HG02970 (cell line): Measurements from ENCODE around the gene NCBP2L.

Experiments used
- ATAC-seq: cut with Tn5 transposase; IDR thresholded peaks from one replicate; pipeline ENCODE4 v1.9.1; 2021; ENCODE audit warnings: mild to moderate bottlenecking, moderate library complexity, moderate number of reproducible peaks; ENCODE audit not compliant: unreplicated experiment, low FRiP score

Gene NCBP2L

GRCh38 chrX:107750861-107751445 is 26.6 kb upstream of the NCBP2L start:
- no peak for ATAC-seq

DNA sequence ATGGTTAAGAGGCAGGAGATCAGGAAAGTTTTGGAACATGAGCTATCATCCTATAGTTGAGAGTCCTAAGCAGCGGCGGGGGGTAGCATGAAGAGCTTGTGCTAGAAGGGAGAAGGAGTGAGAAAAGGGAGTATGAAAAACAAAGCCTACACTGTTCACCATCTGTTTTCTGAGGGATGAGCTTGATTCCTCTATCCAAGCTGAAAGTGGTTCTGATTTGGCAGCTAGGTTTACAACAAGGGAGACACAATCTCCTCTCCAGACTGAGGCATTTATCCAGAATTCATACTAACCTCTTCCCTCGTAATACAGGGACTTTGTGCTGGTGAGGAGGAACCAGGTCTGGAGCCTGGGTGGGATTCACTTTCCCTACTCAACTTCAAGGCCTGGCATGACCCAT is 25.5 kb upstream of the NCBP2L start:
- ATAC-seq: no peak

DNA sequence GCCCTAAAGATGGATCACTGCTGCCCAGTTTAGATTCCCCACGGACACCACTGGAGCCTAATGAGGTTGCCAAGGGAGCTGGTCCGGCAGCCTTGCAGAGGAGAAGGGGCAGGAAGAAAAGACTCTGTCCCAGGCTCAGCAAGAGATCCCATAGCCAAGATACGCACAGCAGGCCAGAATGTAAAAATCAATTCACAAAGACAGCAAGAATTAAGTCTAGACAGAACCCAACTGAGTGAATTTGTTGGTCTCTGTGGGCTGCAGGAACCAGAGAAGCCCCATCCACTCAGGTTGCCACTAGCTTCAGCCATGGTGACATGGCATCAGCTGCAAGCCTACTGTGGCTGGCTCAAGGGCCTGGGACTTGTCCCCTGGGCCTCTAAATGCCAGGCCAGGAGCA is 24.8 kb upstream of the NCBP2L start:
- no peak for ATAC-seq

DNA sequence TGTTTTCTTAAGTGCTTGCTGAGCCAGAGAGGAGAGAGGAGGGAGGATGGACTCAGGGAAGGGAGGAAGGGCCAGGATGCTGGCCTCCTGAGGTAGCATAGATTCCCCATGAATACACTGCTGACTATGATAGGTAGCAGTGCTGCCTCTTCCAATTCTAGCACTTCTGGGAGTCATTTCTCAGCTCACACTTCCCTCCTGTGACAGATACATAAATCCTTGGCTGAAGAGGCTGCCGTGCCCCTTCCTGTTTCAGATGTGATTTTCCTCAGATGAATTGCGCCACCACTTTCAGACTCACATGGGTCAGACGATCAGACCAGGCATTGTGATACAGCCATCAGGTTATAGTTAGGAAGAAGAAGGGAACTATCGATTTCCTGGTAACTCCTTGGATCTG is 24.3 kb upstream of the NCBP2L start:
- no peak for ATAC-seq

DNA sequence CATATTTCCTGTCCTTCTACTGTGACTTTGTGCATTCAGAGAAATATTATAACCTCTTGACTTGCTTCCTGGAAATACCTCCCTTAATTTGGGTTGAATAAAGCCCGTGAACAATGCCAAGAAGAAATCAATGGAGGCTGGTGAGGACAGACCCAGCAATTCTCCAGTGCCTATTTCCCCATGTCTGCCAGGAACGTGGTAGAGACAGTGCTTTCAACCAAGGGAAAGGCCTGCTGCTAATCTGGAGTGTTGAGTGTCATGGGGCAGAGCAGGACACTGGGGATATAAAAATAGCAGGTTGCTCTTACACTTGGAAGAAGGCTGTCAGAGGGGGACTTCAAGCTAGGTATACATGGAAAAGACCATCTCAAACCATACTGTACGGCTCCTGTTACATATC is 21.8 kb upstream of the NCBP2L start:
- no peak for ATAC-seq

GRCh38 chrX:107758231-107758766 is 19.2 kb upstream of the NCBP2L start:
- no peak for ATAC-seq

- no peak for ATAC-seq
These were observed 17.0 kb upstream of the NCBP2L start for GRCh38 chrX:107760304-107761077.

DNA sequence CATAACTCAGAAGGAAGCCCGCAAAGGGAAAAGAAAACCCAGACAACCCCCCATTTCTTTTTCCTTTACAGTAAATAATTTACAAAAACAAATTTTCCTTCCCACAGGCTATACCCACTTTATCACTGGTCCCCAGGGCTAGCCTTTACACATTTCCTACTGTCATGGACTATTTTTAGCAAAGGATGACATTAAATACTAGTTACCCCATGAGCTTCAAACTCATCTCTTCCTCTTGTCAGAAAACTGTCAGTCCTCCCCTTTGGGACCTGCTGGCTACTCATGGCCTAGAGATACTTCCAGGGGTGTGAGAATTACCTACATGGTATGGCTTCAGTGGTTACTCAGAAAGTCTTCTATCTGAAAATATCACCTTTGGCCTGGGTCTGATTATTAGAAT is 13.9 kb upstream of the NCBP2L start:
- ATAC-seq: no peak

GRCh38 chrX:107764845-107765608 is 12.5 kb upstream of the NCBP2L start:
- ATAC-seq: no peak

DNA sequence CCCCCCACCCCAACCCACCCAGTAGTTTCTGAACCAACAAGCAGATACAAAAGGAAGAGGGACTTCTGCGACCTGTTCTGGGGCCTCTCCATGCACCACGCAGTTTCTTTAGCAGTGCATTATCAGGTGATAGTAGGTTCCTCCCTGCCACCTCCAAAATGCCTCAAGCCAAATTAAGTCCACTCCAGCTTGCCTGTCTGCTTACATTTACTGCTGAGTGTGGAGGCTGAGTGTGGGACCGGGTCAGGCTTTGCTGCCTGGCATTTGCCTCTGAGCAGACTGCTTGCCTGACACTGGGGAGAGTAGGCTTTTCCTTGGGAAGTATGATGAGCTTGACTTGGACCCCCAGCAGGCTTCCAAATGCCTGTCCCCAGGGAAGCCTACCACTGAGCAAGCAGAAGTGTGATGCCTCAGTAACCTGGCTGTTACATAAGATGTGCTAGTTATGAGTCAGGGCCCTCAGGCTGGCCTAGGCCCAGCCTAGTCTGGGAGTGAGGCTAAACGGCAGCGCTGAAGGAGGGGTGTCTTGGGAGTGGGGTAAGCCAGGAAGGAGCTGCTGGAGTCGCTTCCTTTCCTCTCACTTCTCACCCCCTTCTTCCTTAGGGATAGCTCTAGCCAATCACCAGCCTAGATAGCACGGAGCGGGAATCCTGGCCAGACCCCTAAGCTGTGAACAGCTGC is 10.9 kb upstream of the NCBP2L start:
- ATAC-seq: no peak

DNA sequence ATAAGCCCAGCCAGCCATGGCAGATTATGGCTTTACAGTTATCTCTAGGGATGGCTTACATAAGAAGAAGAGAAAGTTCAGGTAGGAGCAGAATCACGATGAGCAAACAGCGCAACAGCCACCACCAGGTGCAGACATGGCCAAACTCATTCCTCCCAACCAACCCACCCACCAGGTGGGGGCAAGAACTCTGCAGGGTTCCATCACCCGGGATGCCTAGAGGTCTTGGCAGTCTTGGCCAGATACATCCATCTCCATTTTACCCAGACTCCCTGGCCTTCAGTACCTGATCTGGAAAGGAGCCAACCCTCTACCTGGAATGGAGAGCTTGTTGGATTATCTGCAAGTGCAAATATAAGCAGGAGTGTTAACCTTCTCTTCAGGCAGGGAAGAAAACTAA is 9.5 kb upstream of the NCBP2L start:
- no peak for ATAC-seq

- no peak for ATAC-seq
These were observed 7.8 kb upstream of the NCBP2L start for GRCh38 chrX:107769581-107770317.

GRCh38 chrX:107773206-107773605 is 4.3 kb upstream of the NCBP2L start:
- ATAC-seq: no peak

- ATAC-seq: no peak
These were observed 3.6 kb upstream of the NCBP2L start for GRCh38 chrX:107773906-107774435.

DNA sequence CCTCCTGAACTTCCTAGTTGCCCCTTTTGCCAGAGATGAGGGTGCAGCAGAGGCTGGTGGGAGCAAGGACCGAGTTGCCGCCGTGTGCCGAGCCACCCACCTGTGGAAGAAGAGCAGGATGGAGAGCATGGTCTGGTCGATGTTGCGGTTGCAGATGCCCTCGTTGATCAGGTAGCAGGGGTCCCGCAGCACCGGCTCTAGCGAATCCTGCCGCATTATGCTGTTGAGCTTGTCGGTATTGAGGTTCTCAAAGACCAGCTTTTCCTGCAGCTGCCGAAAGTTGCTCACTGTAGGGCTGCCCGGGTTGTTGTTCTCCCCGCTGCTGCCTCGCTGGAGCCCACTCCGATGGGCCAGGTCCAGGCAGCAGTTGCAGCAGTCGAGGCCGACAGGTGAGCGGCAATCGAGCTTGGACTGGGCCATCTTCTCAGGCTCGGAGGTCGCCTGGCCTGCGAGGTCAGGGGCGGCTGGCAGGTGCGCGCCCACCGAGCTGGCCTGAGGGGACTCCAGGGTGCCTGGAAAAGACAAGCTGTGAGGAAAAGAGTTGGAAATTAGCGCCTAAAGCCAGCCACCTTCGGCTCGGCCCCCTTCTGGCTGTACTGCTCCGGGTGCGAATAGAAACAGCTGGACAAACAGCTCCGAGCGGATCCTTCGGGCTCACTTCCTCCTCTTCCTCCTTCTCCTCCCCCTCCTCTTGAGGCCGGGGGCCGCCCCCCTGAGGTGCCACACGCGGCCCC is 2.4 kb upstream of the NCBP2L start:
- ATAC-seq: no peak

DNA sequence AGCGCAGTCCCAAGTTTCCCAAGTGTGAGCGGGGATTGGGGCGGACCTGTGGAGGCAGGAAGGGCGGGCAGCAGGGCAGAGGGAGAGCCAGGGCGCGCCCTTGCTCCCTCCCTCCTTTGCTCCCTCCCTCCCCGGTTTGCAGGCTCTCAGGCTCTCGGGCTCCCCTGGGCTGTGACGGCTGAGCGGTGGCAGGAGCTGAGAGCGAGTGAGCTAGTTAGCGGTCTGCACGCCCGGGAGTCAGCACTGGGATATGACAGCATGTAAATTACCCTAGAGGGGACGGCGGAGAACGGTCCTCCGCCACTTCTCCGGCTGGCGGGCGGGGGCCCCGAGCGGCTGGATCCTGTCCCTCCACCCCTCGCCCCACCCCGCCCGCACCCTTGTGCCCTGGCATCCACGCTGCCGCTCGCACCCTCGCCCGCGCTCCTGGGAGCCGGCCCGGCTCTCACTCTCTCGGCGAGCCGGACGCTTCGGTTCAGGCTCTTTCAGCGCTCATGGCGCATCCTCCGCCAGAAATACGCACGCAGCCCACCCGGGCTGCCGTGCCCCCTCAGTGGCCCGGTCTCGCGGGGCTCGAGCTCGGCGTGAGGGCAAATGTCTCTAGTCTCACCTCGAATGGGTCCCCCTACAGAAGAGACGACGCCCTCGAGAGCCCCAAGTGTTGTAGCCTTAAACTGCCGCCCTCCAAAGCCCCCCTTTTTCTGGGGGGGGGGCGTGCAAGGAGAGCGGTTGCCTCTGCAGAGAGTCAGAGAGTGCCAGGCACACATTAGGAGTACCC is 1.6 kb upstream of the NCBP2L start, which contains the start of gene TSC22D3:
TSC22D3 (minus strand) TSS at position 54 of the 778 bp plus-strand sequence. CDS start 368 bp downstream, outside the sequence.
- ATAC-seq: peak; percentile 59

DNA sequence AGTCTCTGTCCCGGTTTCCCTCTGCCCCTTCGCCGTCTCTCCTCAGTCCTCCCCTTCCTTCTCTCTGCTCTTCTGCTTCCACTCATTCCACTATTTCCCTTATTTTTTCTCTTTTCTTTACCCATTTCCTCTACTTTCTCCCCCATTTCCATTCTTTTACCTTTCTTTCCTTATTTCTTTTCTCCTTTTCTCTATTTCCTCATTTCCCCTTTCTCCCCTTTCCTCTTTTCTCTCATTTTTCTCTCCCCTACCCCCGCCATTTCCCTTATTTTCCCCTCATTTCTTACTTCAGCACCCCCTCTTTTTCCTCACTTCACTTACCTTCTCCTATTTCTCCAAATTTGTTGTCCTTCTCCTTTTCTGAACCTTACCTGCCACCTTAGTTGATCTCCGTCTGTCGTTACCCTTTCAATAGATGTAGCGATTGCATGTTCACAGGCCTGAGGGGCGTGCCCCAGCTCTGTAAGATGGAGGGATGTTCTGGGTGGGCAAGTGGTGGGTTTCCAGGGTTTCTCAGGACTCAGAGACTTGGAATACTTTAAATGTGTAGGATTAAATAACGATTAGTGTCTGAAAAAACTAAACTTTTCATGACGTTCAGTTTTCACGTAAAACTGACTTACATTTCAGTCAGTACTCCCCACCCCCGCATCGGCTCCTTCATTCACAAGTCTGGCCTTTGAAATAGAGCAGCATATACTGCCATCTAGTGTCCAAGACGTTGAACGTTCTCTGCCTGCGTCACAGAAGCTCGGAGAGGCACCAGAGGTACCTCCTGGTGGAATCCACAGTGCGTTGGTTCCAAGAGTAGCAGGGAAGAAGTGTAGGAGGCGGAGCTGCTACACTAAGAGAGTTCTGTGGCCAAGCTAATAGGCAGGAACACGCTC is 641 bp upstream of the NCBP2L start:
- peak; percentile 55 for ATAC-seq
